ENCODE data around the gene IFNL3.

- TF ChIP-seq POLR2AphosphoS5 (IDR thresholded peaks at IDR 0.05; ENCODE audit: low read depth, low read length), result no peak
- no peak for TF ChIP-seq TAF1 (IDR thresholded peaks at IDR 0.05; ENCODE audit: borderline replicate concordance, insufficient read depth, low read length)
- TF ChIP-seq REST (IDR thresholded peaks at IDR 0.05; ENCODE audit: insufficient read depth in 1 of 2, low read depth in 2 of 2, low read length in 2 of 2), result no peak
- TF ChIP-seq SIN3A (IDR thresholded peaks at IDR 0.05; ENCODE audit: borderline replicate concordance, insufficient read depth, low read length), result no peak
- no peak for TF ChIP-seq FOXP2 (optimal IDR thresholded peaks at IDR 0.05; ENCODE audit: borderline replicate concordance, extremely low read depth, extremely low read length, insufficient read depth)
Observed at GRCh38 chr19:39203372-39204341, 41.1 kb downstream of the IFNL3 start, which contains the start of gene SYCN.

All from PFSK-1 (cell line).